H1 (cell line): ENCODE data around the gene CHD6. TPM values are rescaled to one million over a fixed set of nuclear protein-coding genes. Genes with fewer than 3 reads are reported as not detected.

Source experiments
- ATF3 ChIP-seq: IDR thresholded peaks from 2 replicates; pipeline ENCODE4 v1.6.1; 2011; ENCODE audit warnings: low read depth, mild to moderate bottlenecking, low read length; ENCODE audit not compliant: insufficient read depth
- CHD2 ChIP-seq: IDR thresholded peaks from 2 replicates; pipeline ENCODE4 v1.6.1; 2012; ENCODE audit warnings: low read length, improper control_type of control experiment
- CTBP2 ChIP-seq: IDR thresholded peaks from 2 replicates; pipeline ENCODE4 v1.7.0; 2011; ENCODE audit warnings: borderline replicate concordance, mild to moderate bottlenecking, moderate library complexity, mixed read lengths, low read length; ENCODE audit not compliant: insufficient read depth, insufficient read length
- CTCF ChIP-seq, 3 experiments: IDR thresholded peaks; 1 replicate in 2 of 3; 2 replicates in 1 of 3; pipeline versions ENCODE4 v1.5.1 to v1.6.1; 2011; ENCODE audit warnings: low read length in 3 of 3, mild to moderate bottlenecking in 3 of 3, inconsistent platforms in 2 of 3, low read depth in 1 of 3, moderate library complexity in 1 of 3; ENCODE audit not compliant: insufficient read depth in 1 of 3; ENCODE audit errors: control extremely low read depth in 1 of 3
- EP300 ChIP-seq, 2 experiments: IDR thresholded peaks; 1 replicate in 1 of 2; 2 replicates in 1 of 2; pipeline ENCODE4 v1.6.1; 2011 to 2012; ENCODE audit warnings: low read depth in 2 of 2, low read length in 2 of 2, mild to moderate bottlenecking in 2 of 2, borderline replicate concordance in 1 of 2, inconsistent platforms in 1 of 2, moderate library complexity in 1 of 2
- HDAC6 ChIP-seq: IDR thresholded peaks from one replicate; pipeline ENCODE4 v1.7.1; 2012; ENCODE audit warnings: low read depth, mild to moderate bottlenecking, inconsistent platforms, low read length, moderate library complexity
- JUN ChIP-seq: IDR thresholded peaks from 2 replicates; pipeline ENCODE4 v1.6.1; 2011; ENCODE audit warnings: low read depth, mild to moderate bottlenecking, improper control_type of control experiment, low read length
- JUND ChIP-seq: IDR thresholded peaks from 2 replicates; pipeline ENCODE4 v1.6.1; 2011; ENCODE audit warnings: mild to moderate bottlenecking, improper control_type of control experiment, low read length
- MAFK ChIP-seq: IDR thresholded peaks from 2 replicates; pipeline ENCODE4 v1.6.1; 2012; ENCODE audit warnings: low read depth, mild to moderate bottlenecking, improper control_type of control experiment, low read length
- PHF8 ChIP-seq: fragments of 200-600 bp; sonication (generic); conservative IDR thresholded peaks from 2 replicates; pipeline ENCODE4 v1.7.1; 2012; ENCODE audit warnings: low read depth, mild to moderate bottlenecking, inconsistent platforms, low read length, moderate library complexity
- RBBP5 ChIP-seq: IDR thresholded peaks from 2 replicates; pipeline ENCODE4 v1.7.1; 2012; ENCODE audit warnings: low read depth, mild to moderate bottlenecking, inconsistent platforms, low read length, moderate library complexity, borderline replicate concordance
- RXRA ChIP-seq: IDR thresholded peaks from 2 replicates; pipeline ENCODE4 v1.6.1; 2011; ENCODE audit warnings: low read depth, mild to moderate bottlenecking, low read length, moderate library complexity; ENCODE audit not compliant: insufficient read depth
- SAP30 ChIP-seq: fragments of 300-600 bp; sonication (generic); IDR thresholded peaks from 2 replicates; pipeline ENCODE4 v1.7.1; 2012; ENCODE audit warnings: low read length, moderate library complexity, mild to moderate bottlenecking, inconsistent platforms; ENCODE audit not compliant: insufficient read depth, insufficient replicate concordance
- SIRT6 ChIP-seq: IDR thresholded peaks from one replicate; pipeline ENCODE4 v1.7.1; 2012; ENCODE audit warnings: low read length, inconsistent platforms
- SIX5 ChIP-seq: IDR thresholded peaks from 2 replicates; pipeline ENCODE4 v1.6.1; 2011; ENCODE audit warnings: mild to moderate bottlenecking, low read depth, low read length
- SUZ12 ChIP-seq: fragments of 200-600 bp; sonication (generic); IDR thresholded peaks from 2 replicates; pipeline ENCODE4 v1.6.1; 2012; ENCODE audit warnings: mild to moderate bottlenecking, inconsistent platforms, low read length, moderate library complexity, mixed read lengths
- TAF7 ChIP-seq: optimal IDR thresholded peaks from 2 replicates; pipeline ENCODE3; 2011; ENCODE audit warnings: low read depth, mild to moderate bottlenecking, inconsistent platforms, low read length, moderate library complexity, borderline replicate concordance
- TBP ChIP-seq: IDR thresholded peaks from 2 replicates; pipeline ENCODE4 v1.6.1; 2011; ENCODE audit warnings: low read depth, low read length, improper control_type of control experiment
- TCF12 ChIP-seq: IDR thresholded peaks from 2 replicates; pipeline ENCODE4 v1.6.1; 2011; ENCODE audit warnings: low read depth, mild to moderate bottlenecking, low read length
- ZNF274 ChIP-seq: IDR thresholded peaks from 2 replicates; pipeline ENCODE4 v1.7.0; 2012; ENCODE audit warnings: low read length, borderline replicate concordance; ENCODE audit errors: extremely low read depth
- polyA plus RNA-seq, 7 experiments: library from polyadenylated mRNA; depleted of rRNA in 3 of 7; stranded (reverse) in 5 of 7; unstranded in 2 of 7; fragments of >200 nt in 5 of 7; fragments of 200-250 nt in 2 of 7; gene quantifications; 1 replicate in 5 of 7; 2 replicates in 1 of 7; 4 replicates in 1 of 7; pipeline versions ENCODE4 v1.2.1 to v1.2.3, GENCODE V29; 2011 to 2013; ENCODE audit warnings: missing spikeins in 2 of 7, mixed read lengths in 2 of 7
- total RNA-seq: library from RNA; stranded (reverse); fragmentation: NEBNext Ultra II Directional; extraction: Animal tissue kit (Norgen Biotek cat#: 25700); gene quantifications from 2 replicates; pipeline ENCODE4 v1.2.1, GENCODE V29; 2021

CHD6 gene
- total and polyA plus RNA-seq, 2 of the 8 experiments (the other 6 are each of a cell fraction or from before 2014, with no cell fraction given) = 11.1 to 62.9 TPM

GRCh38 chr20:41617902-41618806 lies at the start of gene CHD6 (continued):
- no peak for TF ChIP-seq ATF3
- TF ChIP-seq SIX5 = no peak
- TF ChIP-seq PHF8 = peak; percentile 84
- no peak for TF ChIP-seq SAP30
- TF ChIP-seq SUZ12 = no peak
- no peak for TF ChIP-seq CTCF (IDR thresholded peaks at IDR 0.05; ENCODE audit: control extremely low read depth in 1 of 3, insufficient read depth in 1 of 3, low read depth in 1 of 3, low read length in 3 of 3)
- no peak for TF ChIP-seq ZNF274
- no peak for TF ChIP-seq TAF7
- TF ChIP-seq RXRA = no peak
- no peak for TF ChIP-seq SIRT6
- TF ChIP-seq MAFK = no peak
- no peak for TF ChIP-seq CTBP2
- TF ChIP-seq JUND = no peak
- no peak for TF ChIP-seq EP300 (IDR thresholded peaks at IDR 0.05; ENCODE audit: borderline replicate concordance in 1 of 2, low read depth in 2 of 2, low read length in 2 of 2)
- TF ChIP-seq RBBP5 = no peak
- no peak for TF ChIP-seq HDAC6
- TF ChIP-seq JUN = no peak
- peak; percentile 94 for TF ChIP-seq CHD2
- no peak for TF ChIP-seq TCF12
- TF ChIP-seq TBP = peak; percentile 81
